Colonic mucosa (tissue), 4 donors: Measurements from ENCODE around the gene CDK5RAP1. TPM values are rescaled to one million over a fixed set of nuclear protein-coding genes. Genes with fewer than 3 reads are reported as not detected.

Experiments used
- DNase-seq: peaks from one replicate; pipeline ENCODE4 v3.0.0-alpha.2; 2020
- H3K27ac ChIP-seq: fragments of 200-600 bp; one replicate; pipeline ENCODE4 v1.8.0; 2021
- H3K27me3 ChIP-seq: fragments of 200-600 bp; one replicate; pipeline ENCODE4 v1.8.0; 2021
- H3K36me3 ChIP-seq: fragments of 200-600 bp; one replicate; pipeline ENCODE4 v1.8.0; 2021
- H3K4me1 ChIP-seq: fragments of 200-600 bp; one replicate; pipeline ENCODE4 v1.8.0; 2021; ENCODE audit warnings: mild to moderate bottlenecking
- H3K4me3 ChIP-seq: fragments of 200-600 bp; one replicate; pipeline ENCODE4 v1.8.0; 2021
- H3K9ac ChIP-seq, 2 donors: one replicate each; pipeline ENCODE4 v1.7.0; 2013; ENCODE audit warnings: control low read depth in 2 of 2, low read depth in 2 of 2, low read length in 2 of 2
- H3K9me3 ChIP-seq: fragments of 200-600 bp; one replicate; pipeline ENCODE4 v1.8.0; 2021
- intact Hi-C: fragments of 100-400 bp; cut with DNase I; formaldehyde crosslinking; loops from one replicate; pipeline ENCODE4 v1.14.1; 2022
- total RNA-seq, 2 donors: library from RNA; stranded (reverse); fragmentation: NEBNext Ultra II Directional in 1 of 2; extraction: Animal tissue kit (Norgen Biotek cat#: 25700) in 1 of 2; gene quantifications; one replicate each; pipeline ENCODE4 v1.2.1, GENCODE V29; 2021
- TF ChIP-seq, protein P1 (sequence below): fragments of 200-600 bp; IDR thresholded peaks from one replicate; pipeline ENCODE4 v1.8.0; 2022; ENCODE audit warnings: antibody characterized with exemption, mild to moderate bottlenecking
- donor health status: healthy.
- donor health status: DM: no; HTN: no; CAD: no.
- donor health status: DM: no; HTN: no; CAD: no.

Gene CDK5RAP1, protein sequence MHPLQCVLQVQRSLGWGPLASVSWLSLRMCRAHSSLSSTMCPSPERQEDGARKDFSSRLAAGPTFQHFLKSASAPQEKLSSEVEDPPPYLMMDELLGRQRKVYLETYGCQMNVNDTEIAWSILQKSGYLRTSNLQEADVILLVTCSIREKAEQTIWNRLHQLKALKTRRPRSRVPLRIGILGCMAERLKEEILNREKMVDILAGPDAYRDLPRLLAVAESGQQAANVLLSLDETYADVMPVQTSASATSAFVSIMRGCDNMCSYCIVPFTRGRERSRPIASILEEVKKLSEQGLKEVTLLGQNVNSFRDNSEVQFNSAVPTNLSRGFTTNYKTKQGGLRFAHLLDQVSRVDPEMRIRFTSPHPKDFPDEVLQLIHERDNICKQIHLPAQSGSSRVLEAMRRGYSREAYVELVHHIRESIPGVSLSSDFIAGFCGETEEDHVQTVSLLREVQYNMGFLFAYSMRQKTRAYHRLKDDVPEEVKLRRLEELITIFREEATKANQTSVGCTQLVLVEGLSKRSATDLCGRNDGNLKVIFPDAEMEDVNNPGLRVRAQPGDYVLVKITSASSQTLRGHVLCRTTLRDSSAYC
- 10 to 100 TPM; 18.2 to 31.0 TPM for total RNA-seq

DNA sequence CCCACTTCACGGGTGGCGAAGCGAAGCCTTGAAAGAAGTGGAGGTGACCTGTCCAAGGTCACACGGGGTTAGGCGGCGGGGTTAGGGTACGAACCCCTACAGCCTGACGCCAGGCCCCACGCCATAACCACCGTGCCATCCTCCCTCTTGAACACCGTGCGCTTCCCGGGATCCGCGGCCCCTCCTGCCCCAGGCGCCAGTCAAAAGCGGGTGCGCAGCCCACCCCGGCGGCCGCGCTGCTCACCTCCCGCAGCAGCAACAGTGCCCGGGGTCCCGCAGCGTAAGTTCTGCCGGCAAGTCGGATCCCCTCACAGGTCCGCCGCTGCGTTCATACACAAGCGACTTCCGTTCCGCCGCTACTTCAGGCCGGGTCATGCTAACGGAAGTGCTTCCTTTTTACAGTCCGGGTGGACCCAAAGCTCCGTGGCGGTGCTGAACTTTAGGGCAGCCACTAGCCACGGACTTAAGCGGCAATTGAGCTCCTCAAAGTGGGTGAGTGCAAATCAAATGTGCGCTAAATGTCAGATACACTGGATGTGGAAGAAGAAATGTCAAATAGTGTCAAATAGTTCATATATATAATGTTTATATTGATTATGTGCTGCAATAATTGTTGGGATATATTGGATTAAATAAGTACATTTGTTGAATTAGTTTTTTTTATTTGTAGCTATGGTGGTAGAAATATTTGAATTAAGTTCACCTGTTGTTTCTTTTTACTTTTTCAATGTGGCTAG, at the start of gene CDK5RAP1:
Gene CDK5RAP1 (minus strand): TSS at position 336 of the 737 bp plus-strand sequence. CDS start 4,455 bp downstream, outside the sequence.
- Histone ChIP-seq H3K4me3 (peak within 1 kb of the TSS; percentile 89), H3K27me3 (no peaks in the 10 kb centered on the region), H3K27ac (peak within 1 kb of the TSS; percentile 10), H3K36me3 (no peaks in the 10 kb centered on the region), H3K4me1 (no peaks in the 10 kb centered on the region), H3K9ac (peak within 1 kb of the TSS; percentile 85 to 97), H3K9me3 (no peaks in the 10 kb centered on the region)
- TF ChIP-seq, protein P1, sequence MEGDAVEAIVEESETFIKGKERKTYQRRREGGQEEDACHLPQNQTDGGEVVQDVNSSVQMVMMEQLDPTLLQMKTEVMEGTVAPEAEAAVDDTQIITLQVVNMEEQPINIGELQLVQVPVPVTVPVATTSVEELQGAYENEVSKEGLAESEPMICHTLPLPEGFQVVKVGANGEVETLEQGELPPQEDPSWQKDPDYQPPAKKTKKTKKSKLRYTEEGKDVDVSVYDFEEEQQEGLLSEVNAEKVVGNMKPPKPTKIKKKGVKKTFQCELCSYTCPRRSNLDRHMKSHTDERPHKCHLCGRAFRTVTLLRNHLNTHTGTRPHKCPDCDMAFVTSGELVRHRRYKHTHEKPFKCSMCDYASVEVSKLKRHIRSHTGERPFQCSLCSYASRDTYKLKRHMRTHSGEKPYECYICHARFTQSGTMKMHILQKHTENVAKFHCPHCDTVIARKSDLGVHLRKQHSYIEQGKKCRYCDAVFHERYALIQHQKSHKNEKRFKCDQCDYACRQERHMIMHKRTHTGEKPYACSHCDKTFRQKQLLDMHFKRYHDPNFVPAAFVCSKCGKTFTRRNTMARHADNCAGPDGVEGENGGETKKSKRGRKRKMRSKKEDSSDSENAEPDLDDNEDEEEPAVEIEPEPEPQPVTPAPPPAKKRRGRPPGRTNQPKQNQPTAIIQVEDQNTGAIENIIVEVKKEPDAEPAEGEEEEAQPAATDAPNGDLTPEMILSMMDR, result no peak
- peak; percentile 87 for DNase-seq
- intact Hi-C loops, result no loop called here

DNA sequence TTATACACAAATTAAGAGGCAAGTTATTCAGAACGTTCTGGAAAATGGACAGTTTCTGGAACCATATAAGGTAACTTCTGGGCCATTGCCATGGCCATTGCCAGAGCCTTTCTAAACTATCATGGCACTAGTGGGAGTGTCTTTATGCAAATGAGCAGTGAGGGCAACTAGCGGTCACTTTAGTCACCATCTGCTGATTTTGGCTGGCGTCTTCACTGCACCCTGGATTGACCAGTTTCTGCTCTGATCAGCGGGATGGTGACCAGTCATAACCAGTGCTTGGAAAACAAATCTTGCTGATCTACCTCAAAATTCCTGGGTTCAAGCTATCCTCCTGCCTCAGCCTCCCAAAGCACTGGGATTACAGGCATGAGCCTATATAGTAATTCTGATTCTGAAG, 49.5 kb upstream of the CDK5RAP1 start:
- Histone ChIP-seq H3K9me3 (no peaks in the 10 kb centered on the region), H3K4me3 (no peak overlapping the region), H3K4me1 (no peaks in the 10 kb centered on the region), H3K9ac (no peak overlapping the region), H3K36me3 (no peaks in the 10 kb centered on the region), H3K27ac (no peak overlapping the region), H3K27me3 (no peaks in the 10 kb centered on the region)
- TF ChIP-seq, protein P1, result no peak
- no peak for DNase-seq
- intact Hi-C loops, result no loop called here

DNA sequence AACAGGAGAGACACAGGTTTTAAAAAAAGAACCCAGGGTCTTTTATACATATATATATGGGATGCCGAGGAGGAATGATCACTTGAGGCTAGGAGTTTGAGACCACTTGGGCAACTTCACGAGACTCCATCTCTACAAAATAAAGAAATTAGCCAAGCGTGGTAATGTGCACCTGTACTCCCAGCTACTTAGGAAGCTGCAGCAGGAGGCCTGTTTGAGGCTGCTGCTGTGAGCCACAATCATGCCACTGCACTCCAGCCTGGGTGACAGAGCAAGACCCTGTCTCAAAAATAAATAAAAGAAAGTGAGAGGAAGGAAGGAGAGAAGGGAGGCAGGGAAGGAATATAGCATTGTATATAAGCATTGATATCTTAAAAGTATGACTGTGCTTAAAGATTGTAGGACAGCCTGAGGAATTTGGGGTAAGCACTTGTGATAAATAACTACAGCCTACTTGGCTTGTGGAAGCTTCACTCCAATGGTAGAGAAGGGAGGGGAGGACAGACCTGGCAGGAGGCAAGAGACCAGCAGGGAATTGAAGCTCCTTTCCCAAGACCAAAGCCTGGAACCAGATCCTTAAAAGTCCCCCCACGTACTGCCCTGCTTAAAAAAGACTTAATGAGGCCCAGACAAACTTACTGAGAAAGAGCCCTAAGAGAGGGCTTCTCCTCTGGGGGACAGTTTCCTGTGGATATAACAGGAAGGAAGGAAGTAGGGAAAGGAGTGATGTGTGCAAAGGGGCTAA, 44.7 kb upstream of the CDK5RAP1 start:
- TF ChIP-seq, protein P1, result no peak
- H3K9ac ChIP-seq, result no peak overlapping the region
- no peaks in the 10 kb centered on the region for H3K9me3 ChIP-seq
- intact Hi-C loops, result no loop called here
- no peak overlapping the region for H3K27ac ChIP-seq
- H3K4me1 ChIP-seq, result no peaks in the 10 kb centered on the region
- H3K36me3 ChIP-seq, result no peaks in the 10 kb centered on the region
- no peaks in the 10 kb centered on the region for H3K27me3 ChIP-seq
- no peak overlapping the region for H3K4me3 ChIP-seq
- no peak for DNase-seq

DNA sequence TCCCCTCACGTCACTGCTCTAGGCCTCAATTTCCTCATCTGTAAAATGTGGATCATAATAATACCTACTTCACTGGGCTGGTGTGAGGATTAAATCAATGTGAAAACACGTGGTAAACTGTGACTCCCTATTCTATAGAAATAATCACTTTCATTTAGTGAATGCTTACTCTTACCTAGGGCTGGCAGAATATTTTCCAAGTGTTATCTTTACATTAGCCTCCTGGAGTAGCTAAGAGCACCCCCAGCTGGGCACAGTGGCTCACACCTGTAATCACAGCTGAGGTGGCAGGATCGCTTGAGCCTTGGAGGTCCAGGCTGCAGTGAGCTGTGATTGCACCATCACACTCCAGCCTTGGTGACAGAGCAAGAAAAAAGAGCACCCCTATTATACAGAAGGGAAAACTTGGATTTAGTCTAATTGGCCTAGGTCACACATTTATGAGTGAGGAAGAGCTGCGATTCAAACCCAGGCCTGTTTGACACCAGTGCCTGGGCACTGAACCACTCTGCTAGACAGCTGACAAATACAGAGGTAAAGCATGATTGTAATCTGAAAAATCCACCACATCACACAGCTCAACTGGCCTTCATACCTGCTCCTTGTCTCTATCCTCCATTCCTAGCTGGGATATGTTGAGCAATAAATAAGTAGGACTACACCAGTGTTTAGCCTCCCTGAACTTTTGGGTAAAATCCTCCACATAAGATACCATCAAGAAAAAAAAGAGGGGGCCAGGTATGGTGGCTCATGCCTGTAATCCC, 43.7 kb upstream of the CDK5RAP1 start:
- Histone ChIP-seq H3K9ac (no peak overlapping the region), H3K27ac (no peak overlapping the region), H3K36me3 (no peaks in the 10 kb centered on the region), H3K4me1 (no peaks in the 10 kb centered on the region), H3K4me3 (peak overlapping the region; percentile 71), H3K9me3 (no peaks in the 10 kb centered on the region), H3K27me3 (no peaks in the 10 kb centered on the region)
- DNase-seq, result peak; percentile 32
- TF ChIP-seq, protein P1, result no peak
- intact Hi-C loops, result no loop called here
